Measurements from ENCODE around the gene C2orf72.

C2orf72 gene

GRCh38 chr2:231052494-231053451, 15.4 kb downstream of the C2orf72 start:
- Histone ChIP-seq H3K27me3 (peaks cover 0 to 10% of the 10 kb centered on the region in 2 donors), H3K36me3 (no peaks in the 10 kb centered on the region), H3K4me1 (peaks cover 0 to 22% (median 13%) of the 10 kb centered on the region in 4 donors), H3K4me3 (peak overlapping the region; percentile 57 to 76), H3K9me3 (no peaks in the 10 kb centered on the region), H3K27ac (peak overlapping the region; percentile 59 to 67)
- intact Hi-C loops (cut with DNase I; ENCODE audit: low total_unique reads): no loop called here
- DNase-seq: peak; percentile 75 to 88
- TF ChIP-seq CTCF (IDR thresholded peaks at IDR 0.05): peak; percentile 82 to 88

- DNase-seq: no peak
- intact Hi-C loops (cut with DNase I; ENCODE audit: low total_unique reads): no loop called here
- no peak overlapping the region for H3K4me3 ChIP-seq
- no peaks in the 10 kb centered on the region for H3K36me3 ChIP-seq
- peaks cover 0 to 33% (median 23%) of the 10 kb centered on the region in 4 donors for H3K4me1 ChIP-seq
- no peaks in the 10 kb centered on the region for H3K9me3 ChIP-seq
- H3K27me3 ChIP-seq: peaks cover 0 to 10% of the 10 kb centered on the region in 2 donors
- no peak overlapping the region for H3K27ac ChIP-seq
- TF ChIP-seq CTCF (IDR thresholded peaks at IDR 0.05): no peak
Observed at GRCh38 chr2:231053846-231054245, 16.5 kb downstream of the C2orf72 start.

GRCh38 chr2:231056453-231057416, 19.4 kb downstream of the C2orf72 start, which contains the start of gene PSMD1:
PSMD1 (plus strand) TSS chr2:231056867; CDS start chr2:231057026, 159 bp downstream.
- no peaks in the 10 kb centered on the region for H3K9me3 ChIP-seq
- peak; percentile 90 to 96 for TF ChIP-seq CTCF (IDR thresholded peaks at IDR 0.05)
- peaks cover 0 to 39% (median 35%) of the 10 kb centered on the region in 4 donors for H3K4me1 ChIP-seq

GRCh38 chr2:231057590-231057989, 20.3 kb downstream of the C2orf72 start:
- H3K36me3 ChIP-seq: peaks cover 0 to 13% (median 11%) of the 10 kb centered on the region in 3 donors
- intact Hi-C loops (cut with DNase I; ENCODE audit: low total_unique reads): no loop called here
- H3K4me3 ChIP-seq: peak overlapping the region; percentile 94 to 100
- DNase-seq: no peak
- no peaks in the 10 kb centered on the region for H3K9me3 ChIP-seq
- no peak for TF ChIP-seq CTCF (IDR thresholded peaks at IDR 0.05)
- H3K27ac ChIP-seq: peak overlapping the region; percentile 82 to 91
- peaks cover 0 to 34% (median 28%) of the 10 kb centered on the region in 4 donors for H3K4me1 ChIP-seq
- H3K27me3 ChIP-seq: no peaks in the 10 kb centered on the region

More at GRCh38 chr2:231056453-231057416, 19.4 kb downstream of the C2orf72 start, which contains the start of gene PSMD1:
- H3K4me3 ChIP-seq: peak within 1 kb of the TSS; percentile 94 to 100
- H3K36me3 ChIP-seq: peaks cover 0 to 7% (median 3%) of the 10 kb centered on the region in 3 donors
- intact Hi-C loops (cut with DNase I; ENCODE audit: low total_unique reads): no loop called here
- H3K27me3 ChIP-seq: no peaks in the 10 kb centered on the region
- peak; percentile 91 to 94 for DNase-seq
- peak within 1 kb of the TSS; percentile 82 to 91 for H3K27ac ChIP-seq
